ENCODE measurements around the gene PEX26.
"Not testable (repeated sequence)": the region's sequence is repeated elsewhere in the genome, so short reads cannot be mapped to it uniquely, and the experiment has no call there.

Gene PEX26

GRCh38 chr22:18071968-18072310 is 5.9 kb upstream of the PEX26 start:
- no peak for DNase-seq

- DNase-seq, result no peak
These were observed 4.3 kb upstream of the PEX26 start for GRCh38 chr22:18073467-18073866.

GRCh38 chr22:18073927-18074326 is 3.9 kb upstream of the PEX26 start:
- not testable (repeated sequence) for DNase-seq

GRCh38 chr22:18075101-18075719 is 2.6 kb upstream of the PEX26 start:
- DNase-seq, result no peak

GRCh38 chr22:18075720-18076497 is 1.9 kb upstream of the PEX26 start:
- peak; percentile 85 for DNase-seq

GRCh38 chr22:18077087-18077638 is 627 bp upstream of the PEX26 start:
- DNase-seq, result no peak

- peak; percentile 17 for DNase-seq
These were observed 695 bp downstream of the PEX26 start for GRCh38 chr22:18078329-18079041.

- no peak for DNase-seq
These were observed 2.0 kb downstream of the PEX26 start for GRCh38 chr22:18079706-18080233.

- no peak for DNase-seq
These were observed 3.6 kb downstream of the PEX26 start for GRCh38 chr22:18081416-18081815.

GRCh38 chr22:18082467-18082866 is 4.7 kb downstream of the PEX26 start:
- DNase-seq, result no peak

- DNase-seq, result no peak
These were observed 5.6 kb downstream of the PEX26 start for GRCh38 chr22:18083406-18083805.

- DNase-seq, result no peak
These were observed 7.4 kb downstream of the PEX26 start for GRCh38 chr22:18085188-18085587.

- no peak for DNase-seq
These were observed 9.6 kb downstream of the PEX26 start for GRCh38 chr22:18087350-18087855.

- DNase-seq, result no peak
These were observed 11.2 kb downstream of the PEX26 start for GRCh38 chr22:18088825-18089568.

GRCh38 chr22:18090286-18090685 is 12.5 kb downstream of the PEX26 start:
- DNase-seq, result no peak

- no peak for DNase-seq
These were observed 13.7 kb downstream of the PEX26 start for GRCh38 chr22:18091478-18091877.

GRCh38 chr22:18091916-18092526 is 14.2 kb downstream of the PEX26 start:
- DNase-seq, result peak; percentile 14

GRCh38 chr22:18093661-18094060 is 15.9 kb downstream of the PEX26 start:
- DNase-seq, result no peak

- no peak for DNase-seq
These were observed 17.5 kb downstream of the PEX26 start for GRCh38 chr22:18095101-18095805.

- no peak for DNase-seq
These were observed 19.0 kb downstream of the PEX26 start for GRCh38 chr22:18096823-18097222.

- DNase-seq, result no peak
These were observed 23.0 kb downstream of the PEX26 start for GRCh38 chr22:18100781-18101180.

All from fibroblast of skin of abdomen (primary cell).